ENCODE measurements around the gene VSIG1. TPM values are rescaled to one million over a fixed set of nuclear protein-coding genes. Genes with fewer than 3 reads are reported as not detected.

VSIG1 gene
- total RNA-seq, 5 donors from 2014 or later (not counting 1 experiment from before 2014, with no cell fraction given), result 24.6 to 34.4 (median 32.7) TPM

GRCh38 chrX:108071578-108071977, 26.7 kb downstream of the VSIG1 start:
- Histone ChIP-seq H3K4me3 (ENCODE audit: control insufficient read depth in 1 of 2, extremely low read depth in 1 of 2, low read length in 1 of 2) (no peak overlapping the region), H3K27ac (ENCODE audit: low read length) (no peak overlapping the region), H3K9me3 (no peaks in the 10 kb centered on the region), H3K4me1 (ENCODE audit: control insufficient read depth in 1 of 2, extremely low read depth in 1 of 2, insufficient read depth in 2 of 2, low read length in 2 of 2) (no peaks in the 10 kb centered on the region), H3K36me3 (ENCODE audit: control insufficient read depth in 2 of 2, extremely low read depth in 1 of 2, insufficient read depth in 1 of 2, low read length in 1 of 2) (peaks cover 0 to 26% of the 10 kb centered on the region in 2 donors), H3K27me3 (replicated peaks in 1 of 2; ENCODE audit: control insufficient read depth in 2 of 2, extremely low read depth in 1 of 2, insufficient read depth in 2 of 2, low read length in 1 of 2) (no peaks in the 10 kb centered on the region)
- Mint-ChIP-seq H3K9me3 (no peaks in the 10 kb centered on the region), H3K27ac (peak overlapping the region; percentile 23 to 80), H3K4me3 (no peak overlapping the region), H3K4me1 (peaks cover 0 to 10% (median 3%) of the 10 kb centered on the region in 3 donors), H3K27me3 (peaks cover 0 to 29% of the 10 kb centered on the region in 2 donors), H3K36me3 (peaks cover 19% of the 10 kb centered on the region)
- POLR2A ChIA-PET, result no interaction called here
- peak in 1 of 35 experiments; percentile 13 for DNase-seq
- no CpG with 5 or more reads among the region's 1 CpG for WGBS (ENCODE audit: insufficient coverage)
- ATAC-seq (replicated peaks in 1 of 4), result peak in 1 of 4 experiments; percentile 22
- CTCF ChIA-PET, result interaction anchor here (1.0 to 1.1 kb wide), 2 partner anchors 72 to 399 kb away, joined by 3 to 6 read pairs; no protein-coding TSS in a partner anchor

- ChIA-PET CTCF (interaction anchor here in 1 of 2 donors (0.7 kb wide), 1 partner anchor 154 kb away, joined by 3 read pairs; no protein-coding TSS in a partner anchor), POLR2A (no interaction called here)
- no peak for DNase-seq
- no peak for ATAC-seq (replicated peaks in 1 of 4)
- peaks cover 0 to 10% (median 3%) of the 10 kb centered on the region in 3 donors for H3K4me1 Mint-ChIP-seq
- H3K9me3 Mint-ChIP-seq, result no peaks in the 10 kb centered on the region
- H3K4me3 ChIP-seq (ENCODE audit: control insufficient read depth in 1 of 2, extremely low read depth in 1 of 2, low read length in 1 of 2), result no peak overlapping the region
- H3K27ac Mint-ChIP-seq, result no peak overlapping the region
- H3K36me3 Mint-ChIP-seq, result peaks cover 20% of the 10 kb centered on the region
- no CpG with 5 or more reads among the region's 5 CpGs for WGBS (ENCODE audit: insufficient coverage)
- H3K9me3 ChIP-seq, result no peaks in the 10 kb centered on the region
- peaks cover 0 to 27% of the 10 kb centered on the region in 2 donors for H3K27me3 Mint-ChIP-seq
- H3K36me3 ChIP-seq (ENCODE audit: control insufficient read depth in 2 of 2, extremely low read depth in 1 of 2, insufficient read depth in 1 of 2, low read length in 1 of 2), result peaks cover 0 to 26% of the 10 kb centered on the region in 2 donors
- H3K27ac ChIP-seq (ENCODE audit: low read length), result no peak overlapping the region
- no peaks in the 10 kb centered on the region for H3K4me1 ChIP-seq (ENCODE audit: control insufficient read depth in 1 of 2, extremely low read depth in 1 of 2, insufficient read depth in 2 of 2, low read length in 2 of 2)
- H3K4me3 Mint-ChIP-seq, result no peak overlapping the region
- no peaks in the 10 kb centered on the region for H3K27me3 ChIP-seq (replicated peaks in 1 of 2; ENCODE audit: control insufficient read depth in 2 of 2, extremely low read depth in 1 of 2, insufficient read depth in 2 of 2, low read length in 1 of 2)
Measured at GRCh38 chrX:108072746-108073145, 27.9 kb downstream of the VSIG1 start.

GRCh38 chrX:108081110-108081509, 36.2 kb downstream of the VSIG1 start:
- H3K36me3 ChIP-seq (ENCODE audit: control insufficient read depth in 2 of 2, extremely low read depth in 1 of 2, insufficient read depth in 1 of 2, low read length in 1 of 2), result peaks cover 0 to 5% of the 10 kb centered on the region in 2 donors
- H3K4me1 ChIP-seq (ENCODE audit: control insufficient read depth in 1 of 2, extremely low read depth in 1 of 2, insufficient read depth in 2 of 2, low read length in 2 of 2), result no peaks in the 10 kb centered on the region
- Mint-ChIP-seq H3K9me3 (no peaks in the 10 kb centered on the region), H3K4me1 (no peaks in the 10 kb centered on the region), H3K27me3 (peaks cover 0 to 12% of the 10 kb centered on the region in 2 donors), H3K4me3 (no peak overlapping the region), H3K36me3 (peaks cover 8% of the 10 kb centered on the region), H3K27ac (peak overlapping the region in 1 of 2 donors; percentile 31)
- H3K27ac ChIP-seq (ENCODE audit: low read length), result no peak overlapping the region
- no peak for DNase-seq
- no CpG with 5 or more reads among the region's 2 CpGs for WGBS (ENCODE audit: insufficient coverage)
- POLR2A ChIA-PET, result no interaction called here
- CTCF ChIA-PET, result interaction anchor here in 1 of 2 donors (0.5 kb wide), 1 partner anchor 804 kb away, joined by 5 read pairs; no protein-coding TSS in a partner anchor
- H3K27me3 ChIP-seq (replicated peaks in 1 of 2; ENCODE audit: control insufficient read depth in 2 of 2, extremely low read depth in 1 of 2, insufficient read depth in 2 of 2, low read length in 1 of 2), result no peaks in the 10 kb centered on the region
- no peak overlapping the region for H3K4me3 ChIP-seq (ENCODE audit: control insufficient read depth in 1 of 2, extremely low read depth in 1 of 2, low read length in 1 of 2)
- ATAC-seq (replicated peaks in 1 of 4), result no peak
- no peaks in the 10 kb centered on the region for H3K9me3 ChIP-seq

- 100% methylated on average over 3 of the region's 6 CpGs for WGBS (ENCODE audit: insufficient coverage)
- POLR2A ChIA-PET, result no interaction called here
- H3K9me3 ChIP-seq, result no peaks in the 10 kb centered on the region
- H3K4me1 Mint-ChIP-seq, result peaks cover 9 to 14% (median 12%) of the 10 kb centered on the region in 3 donors
- H3K36me3 ChIP-seq (ENCODE audit: control insufficient read depth in 2 of 2, extremely low read depth in 1 of 2, insufficient read depth in 1 of 2, low read length in 1 of 2), result peaks cover 0 to 13% of the 10 kb centered on the region in 2 donors
- H3K9me3 Mint-ChIP-seq, result no peaks in the 10 kb centered on the region
- no peak overlapping the region for H3K27ac ChIP-seq (ENCODE audit: low read length)
- no peaks in the 10 kb centered on the region for H3K27me3 ChIP-seq (replicated peaks in 1 of 2; ENCODE audit: control insufficient read depth in 2 of 2, extremely low read depth in 1 of 2, insufficient read depth in 2 of 2, low read length in 1 of 2)
- ATAC-seq (replicated peaks in 1 of 4) (no peak), DNase-seq (no peak)
- H3K27ac Mint-ChIP-seq, result no peak overlapping the region
- H3K36me3 Mint-ChIP-seq, result peaks cover 8% of the 10 kb centered on the region
- peaks cover 4 to 8% of the 10 kb centered on the region in 2 experiments for H3K4me1 ChIP-seq (ENCODE audit: control insufficient read depth in 1 of 2, extremely low read depth in 1 of 2, insufficient read depth in 2 of 2, low read length in 2 of 2)
- CTCF ChIA-PET, result no interaction called here
- H3K4me3 Mint-ChIP-seq, result no peak overlapping the region
- peaks cover 0 to 11% of the 10 kb centered on the region in 2 donors for H3K27me3 Mint-ChIP-seq
- H3K4me3 ChIP-seq (ENCODE audit: control insufficient read depth in 1 of 2, extremely low read depth in 1 of 2, low read length in 1 of 2), result no peak overlapping the region
Measured at GRCh38 chrX:108087792-108088191, 42.9 kb downstream of the VSIG1 start.

- H3K4me3 Mint-ChIP-seq, result no peak overlapping the region
Measured at GRCh38 chrX:108088511-108088910, 43.6 kb downstream of the VSIG1 start.

GRCh38 chrX:108090491-108091263, 45.8 kb downstream of the VSIG1 start:
- POLR2A ChIA-PET, result no interaction called here
- ATAC-seq (replicated peaks in 1 of 4), result no peak
- peaks cover 0 to 10% of the 10 kb centered on the region in 2 donors for H3K36me3 ChIP-seq (ENCODE audit: control insufficient read depth in 2 of 2, extremely low read depth in 1 of 2, insufficient read depth in 1 of 2, low read length in 1 of 2)

More at GRCh38 chrX:108088511-108088910, 43.6 kb downstream of the VSIG1 start:
- no peak overlapping the region for H3K27ac Mint-ChIP-seq
- H3K9me3 Mint-ChIP-seq, result no peaks in the 10 kb centered on the region
- ChIA-PET POLR2A (no interaction called here), CTCF (no interaction called here)
- H3K27me3 Mint-ChIP-seq, result peaks cover 0 to 11% of the 10 kb centered on the region in 2 donors
- Histone ChIP-seq H3K4me1 (ENCODE audit: control insufficient read depth in 1 of 2, extremely low read depth in 1 of 2, insufficient read depth in 2 of 2, low read length in 2 of 2) (peaks cover 4 to 8% of the 10 kb centered on the region in 2 experiments), H3K27me3 (replicated peaks in 1 of 2; ENCODE audit: control insufficient read depth in 2 of 2, extremely low read depth in 1 of 2, insufficient read depth in 2 of 2, low read length in 1 of 2) (no peaks in the 10 kb centered on the region), H3K36me3 (ENCODE audit: control insufficient read depth in 2 of 2, extremely low read depth in 1 of 2, insufficient read depth in 1 of 2, low read length in 1 of 2) (peaks cover 0 to 13% of the 10 kb centered on the region in 2 donors), H3K4me3 (ENCODE audit: control insufficient read depth in 1 of 2, extremely low read depth in 1 of 2, low read length in 1 of 2) (no peak overlapping the region), H3K27ac (ENCODE audit: low read length) (no peak overlapping the region), H3K9me3 (no peaks in the 10 kb centered on the region)
- H3K36me3 Mint-ChIP-seq, result peaks cover 8% of the 10 kb centered on the region
- no CpG with 5 or more reads among the region's 1 CpG for WGBS (ENCODE audit: insufficient coverage)
- peaks cover 9 to 18% (median 14%) of the 10 kb centered on the region in 3 donors for H3K4me1 Mint-ChIP-seq
- DNase-seq (no peak), ATAC-seq (replicated peaks in 1 of 4) (no peak)

More at GRCh38 chrX:108090491-108091263, 45.8 kb downstream of the VSIG1 start:
- H3K4me1 Mint-ChIP-seq, result peaks cover 9 to 24% (median 14%) of the 10 kb centered on the region in 3 donors
- peak in 1 of 35 experiments; percentile 1 for DNase-seq
- Histone ChIP-seq H3K9me3 (no peaks in the 10 kb centered on the region), H3K27me3 (replicated peaks in 1 of 2; ENCODE audit: control insufficient read depth in 2 of 2, extremely low read depth in 1 of 2, insufficient read depth in 2 of 2, low read length in 1 of 2) (no peaks in the 10 kb centered on the region), H3K4me1 (ENCODE audit: control insufficient read depth in 1 of 2, extremely low read depth in 1 of 2, insufficient read depth in 2 of 2, low read length in 2 of 2) (peaks cover 4 to 8% of the 10 kb centered on the region in 2 experiments), H3K4me3 (ENCODE audit: control insufficient read depth in 1 of 2, extremely low read depth in 1 of 2, low read length in 1 of 2) (peak overlapping the region; percentile 77 to 84), H3K27ac (ENCODE audit: low read length) (peak overlapping the region; percentile 83)
- 0% methylated on average over 8 of the region's 20 CpGs for WGBS (ENCODE audit: insufficient coverage)
- peaks cover 0 to 3% of the 10 kb centered on the region in 2 donors for H3K27me3 Mint-ChIP-seq
- no peak overlapping the region for H3K27ac Mint-ChIP-seq
- peaks cover 4% of the 10 kb centered on the region for H3K36me3 Mint-ChIP-seq
- no peak overlapping the region for H3K4me3 Mint-ChIP-seq
- CTCF ChIA-PET, result interaction anchor here (1.6 to 1.7 kb wide), 2 partner anchors 8 to 70 kb away, joined by 3 to 5 read pairs; no protein-coding TSS in a partner anchor
- H3K9me3 Mint-ChIP-seq, result no peaks in the 10 kb centered on the region
